Fibroblast of villous mesenchyme (primary cell): Measurements from ENCODE around the gene EPB41L2. TPM values are rescaled to one million over a fixed set of nuclear protein-coding genes. Genes with fewer than 3 reads are reported as not detected.
A peak's percentile ranks its signal among the peaks of the same experiment; 100 is the strongest.

Experiments used
- DNase-seq: peaks from one replicate; pipeline ENCODE4 v3.0.0-alpha.2; 2010; ENCODE audit warnings: low read depth
- H3K4me3 ChIP-seq: 2 replicates; pipeline ENCODE4 v1.5.1; 2011; ENCODE audit warnings: low read depth, mild to moderate bottlenecking, low read length
- total RNA-seq: library from RNA; depleted of rRNA; stranded (reverse); fragments of >200 nt; gene quantifications from 2 replicates; pipeline ENCODE4 v1.2.3, GENCODE V29; 2012
- TF ChIP-seq, protein P1 (sequence below): IDR thresholded peaks from 2 replicates; pipeline ENCODE4 v1.5.1; 2012; ENCODE audit warnings: low read depth, mild to moderate bottlenecking, low read length; ENCODE audit not compliant: insufficient read depth

The EPB41L2 gene
- total RNA-seq, 1 donor, result 40.2 TPM

DNA sequence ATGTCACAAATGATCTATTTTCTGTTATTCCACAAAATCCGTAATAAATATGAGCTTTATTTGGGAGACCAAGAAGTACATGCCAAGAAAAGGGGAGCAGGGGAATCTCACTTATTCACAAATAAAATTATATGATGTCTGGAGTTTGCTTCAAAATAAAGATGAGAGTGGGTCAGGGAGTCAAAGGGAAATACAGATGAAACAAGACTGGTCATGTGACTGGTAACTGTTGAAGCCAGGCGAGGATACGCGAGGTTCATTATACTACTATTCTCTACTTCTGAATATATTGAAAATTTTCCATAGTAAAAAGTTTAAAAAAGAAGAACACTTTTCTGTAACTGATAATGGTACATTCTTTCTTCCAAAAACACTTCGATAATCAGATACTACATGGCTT lies 14.6 kb downstream of the EPB41L2 start:
- TF ChIP-seq, protein P1, sequence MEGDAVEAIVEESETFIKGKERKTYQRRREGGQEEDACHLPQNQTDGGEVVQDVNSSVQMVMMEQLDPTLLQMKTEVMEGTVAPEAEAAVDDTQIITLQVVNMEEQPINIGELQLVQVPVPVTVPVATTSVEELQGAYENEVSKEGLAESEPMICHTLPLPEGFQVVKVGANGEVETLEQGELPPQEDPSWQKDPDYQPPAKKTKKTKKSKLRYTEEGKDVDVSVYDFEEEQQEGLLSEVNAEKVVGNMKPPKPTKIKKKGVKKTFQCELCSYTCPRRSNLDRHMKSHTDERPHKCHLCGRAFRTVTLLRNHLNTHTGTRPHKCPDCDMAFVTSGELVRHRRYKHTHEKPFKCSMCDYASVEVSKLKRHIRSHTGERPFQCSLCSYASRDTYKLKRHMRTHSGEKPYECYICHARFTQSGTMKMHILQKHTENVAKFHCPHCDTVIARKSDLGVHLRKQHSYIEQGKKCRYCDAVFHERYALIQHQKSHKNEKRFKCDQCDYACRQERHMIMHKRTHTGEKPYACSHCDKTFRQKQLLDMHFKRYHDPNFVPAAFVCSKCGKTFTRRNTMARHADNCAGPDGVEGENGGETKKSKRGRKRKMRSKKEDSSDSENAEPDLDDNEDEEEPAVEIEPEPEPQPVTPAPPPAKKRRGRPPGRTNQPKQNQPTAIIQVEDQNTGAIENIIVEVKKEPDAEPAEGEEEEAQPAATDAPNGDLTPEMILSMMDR, result no peak
- no peak overlapping the region for H3K4me3 ChIP-seq
- DNase-seq, result no peak

DNA sequence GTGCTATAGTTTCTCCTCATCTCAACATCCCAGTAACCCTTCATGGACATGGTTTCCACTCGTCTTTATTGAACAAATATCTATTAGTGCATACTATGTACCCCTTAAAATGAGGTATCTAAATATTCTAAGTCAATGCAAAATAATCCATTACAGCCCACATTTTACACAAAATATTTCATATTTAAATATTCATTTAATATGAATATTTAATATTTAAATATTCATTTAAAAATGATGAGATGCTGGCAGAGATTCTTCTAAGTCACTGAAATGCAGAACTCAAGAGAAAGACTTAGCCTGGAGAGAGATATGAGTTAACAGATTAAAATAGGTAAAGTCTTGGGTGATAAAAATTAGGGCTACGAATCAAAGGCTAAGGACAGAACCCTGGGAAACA lies 17.9 kb downstream of the EPB41L2 start:
- no peak for DNase-seq
- TF ChIP-seq, protein P1, result no peak
- no peak overlapping the region for H3K4me3 ChIP-seq

DNA sequence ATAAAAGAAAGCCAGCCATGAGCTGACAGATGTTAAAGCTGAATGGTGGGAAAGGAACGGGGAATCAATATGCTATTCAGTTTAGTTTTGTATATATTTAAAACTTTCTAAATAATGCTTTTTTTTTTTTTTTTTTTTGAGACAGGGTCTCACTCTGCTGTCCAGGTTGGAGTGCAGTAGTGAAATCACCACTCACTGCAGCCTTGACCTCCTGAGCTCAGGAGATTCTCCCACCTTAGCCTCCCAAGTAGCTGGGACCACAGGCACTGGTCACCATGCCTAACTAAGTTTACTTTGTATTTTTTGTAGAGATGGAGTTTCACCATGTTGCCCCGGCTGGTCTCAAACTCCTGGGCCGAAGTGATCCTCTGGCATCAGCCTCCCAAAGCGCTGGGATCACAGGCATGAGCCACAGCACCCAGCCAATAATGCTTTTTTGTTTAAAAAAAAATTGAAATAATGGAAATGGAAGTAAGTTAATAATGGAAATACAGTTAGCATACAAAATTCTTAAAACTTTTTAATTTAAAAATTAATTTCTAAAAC lies 19.1 kb downstream of the EPB41L2 start:
- TF ChIP-seq, protein P1, result no peak

DNA sequence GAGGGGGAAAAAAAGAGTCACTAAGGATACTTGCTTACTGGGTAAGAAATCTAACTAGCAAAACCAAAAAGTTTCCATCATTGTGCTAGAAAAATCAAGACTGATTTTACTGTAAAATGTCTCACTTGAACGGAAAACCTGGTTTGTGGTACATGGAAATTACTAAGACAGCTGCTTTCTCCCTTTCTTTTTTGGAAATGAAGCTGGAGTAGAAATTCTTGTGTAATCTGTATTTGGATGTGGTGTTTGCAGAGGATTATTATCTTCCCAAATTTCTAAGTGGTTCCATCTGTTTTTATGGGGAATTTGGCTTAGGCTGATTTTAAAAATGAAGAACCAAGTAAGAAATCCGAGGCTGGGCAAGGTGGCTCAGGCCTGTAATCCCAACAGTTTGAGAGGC lies 20.4 kb downstream of the EPB41L2 start:
- peak; percentile 69 for DNase-seq
- H3K4me3 ChIP-seq, result no peak overlapping the region
- TF ChIP-seq, protein P1, result no peak

More for the DNA sequence above, 19.1 kb downstream of the EPB41L2 start:
- H3K4me3 ChIP-seq, result no peak overlapping the region
- no peak for DNase-seq

DNA sequence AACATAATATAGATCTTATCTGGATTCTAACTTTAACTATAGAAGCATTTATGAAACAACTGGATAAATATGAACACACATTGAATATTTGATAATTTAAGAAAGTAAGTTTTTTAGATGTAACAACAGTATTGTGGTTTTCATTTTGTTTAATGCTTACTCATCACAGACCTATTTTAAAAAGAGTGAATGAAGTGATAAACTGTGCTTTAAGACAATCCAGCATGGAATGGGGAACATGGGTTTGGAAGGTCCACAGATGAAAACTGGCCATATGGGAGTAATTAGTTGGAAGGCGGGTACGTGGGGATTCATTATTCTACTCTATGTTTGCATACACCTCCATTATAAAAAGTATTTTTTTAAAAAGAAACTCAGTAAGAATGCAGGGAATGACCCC lies 21.2 kb downstream of the EPB41L2 start:
- no peak for DNase-seq
- no peak overlapping the region for H3K4me3 ChIP-seq
- TF ChIP-seq, protein P1, result no peak

DNA sequence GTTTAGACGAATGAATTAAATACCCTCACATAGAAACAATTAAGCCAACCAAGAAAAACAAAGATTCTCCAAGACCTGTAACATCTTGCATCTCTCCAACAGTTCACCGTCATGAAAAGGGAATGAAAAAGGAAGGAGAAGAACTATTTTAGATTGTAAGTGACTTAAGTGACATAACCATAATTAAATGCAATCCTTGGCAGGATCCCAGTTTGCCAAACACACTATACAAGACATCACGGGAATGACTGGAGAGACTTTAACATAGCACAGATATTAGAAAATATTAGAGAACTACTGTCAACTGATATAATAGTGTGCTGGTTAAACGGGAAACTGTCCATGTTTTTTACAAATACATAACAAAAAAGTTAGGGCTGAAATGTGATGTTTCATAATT lies 22.2 kb downstream of the EPB41L2 start:
- DNase-seq, result no peak
- TF ChIP-seq, protein P1, result no peak

DNA sequence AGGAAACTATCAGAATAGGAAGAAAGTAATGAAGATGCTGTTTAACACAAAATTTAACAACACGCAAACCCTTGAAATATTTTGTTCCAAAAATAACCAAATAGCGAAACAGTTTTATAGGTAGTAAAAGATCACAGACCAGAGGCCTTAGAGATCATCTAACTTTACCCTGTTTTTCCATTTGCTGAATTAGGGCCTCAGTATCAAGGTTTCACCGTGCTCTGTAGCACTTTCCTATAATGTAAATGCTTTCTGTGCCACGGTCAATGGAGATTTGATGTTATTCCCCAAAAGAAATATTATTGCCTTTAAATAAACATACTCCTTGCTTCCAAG lies 23.7 kb downstream of the EPB41L2 start:
- no peak for DNase-seq
- TF ChIP-seq, protein P1, result no peak
- H3K4me3 ChIP-seq, result no peak overlapping the region

More for the DNA sequence above, 22.2 kb downstream of the EPB41L2 start:
- H3K4me3 ChIP-seq, result no peak overlapping the region
